ENCODE results near the gene ZDHHC14. TPM values are rescaled to one million over a fixed set of nuclear protein-coding genes. Genes with fewer than 3 reads are reported as not detected.

The ZDHHC14 gene
- total and polyA plus RNA-seq, 2 of the 8 experiments (the other 6 are each of a cell fraction or from before 2014, with no cell fraction given): 2.9 to 5.3 TPM

GRCh38 chr6:157539900-157540752, 159.1 kb downstream of the ZDHHC14 start:
- H4K91ac ChIP-seq (replicated peaks; ENCODE audit: insufficient read length, low read length): peak overlapping the region; percentile 71
- H3K4me2 ChIP-seq (ENCODE audit: insufficient read depth in 1 of 2, low read depth in 2 of 2, low read length in 2 of 2): no peak overlapping the region
- H2BK120ac ChIP-seq (replicated peaks; ENCODE audit: low read depth, low read length): no peak overlapping the region
- 0 out of 2 replicates have a peak overlapping the region, but pooled peaks have one; percentile 25 for H2BK15ac ChIP-seq (ENCODE audit: low read length)
- H3K18ac ChIP-seq (ENCODE audit: extremely low read depth, low read length): no peak overlapping the region
- H4K5ac ChIP-seq (ENCODE audit: insufficient read length, low read depth, low read length): no peak overlapping the region
- DNase-seq (ENCODE audit: low read depth in 1 of 2, low spot score in 2 of 2) (no peak), FAIRE-seq (no peak)
- 91% methylated on average over 16 of the region's 16 CpGs; no CpG with 5 or more reads in 1 of the 2 experiments for WGBS, 2 experiments (ENCODE audit: extremely low coverage in 1 of 2, insufficient coverage in 1 of 2, insufficient read length in 1 of 2, insufficient replicate concordance in 2 of 2, low coverage in 1 of 2, low lambda C conversion rate in 2 of 2, missing lambda C conversion rate in 1 of 2)
- H3K23me2 ChIP-seq (ENCODE audit: low read depth, low read length): no peaks in the 10 kb centered on the region
- ChIA-PET POLR2A (ENCODE audit: partially characterized antibody) (interaction anchor here (2.3 kb wide), 1 partner anchor 12 kb away, joined by 7 read pairs; no protein-coding TSS in a partner anchor), CTCF (ENCODE audit: partially characterized antibody) (interaction anchor here (0.5 kb wide), 1 partner anchor 175 kb away, joined by 3 read pairs; no protein-coding TSS in a partner anchor)
- no peak overlapping the region for H3K4ac ChIP-seq (replicated peaks; ENCODE audit: insufficient read length, low read depth, low read length)
- H2BK12ac ChIP-seq (ENCODE audit: low read depth, low read length): peak overlapping the region; percentile 35; the same call in 1 of the 2 replicates
- H3K36me3 ChIP-seq (ENCODE audit: control insufficient read depth in 2 of 4, insufficient read depth in 4 of 4, low read length in 3 of 4): peaks cover 0 to 4% (median 0%) of the 10 kb centered on the region in 4 experiments; a peak in 1 of 8 replicates
- no peaks in the 10 kb centered on the region for H3K27me3 ChIP-seq (replicated peaks in 1 of 4; ENCODE audit: control insufficient read depth in 3 of 4, extremely low read depth in 1 of 4, insufficient read depth in 3 of 4, low read length in 3 of 4)
- H3K4me3 ChIP-seq (ENCODE audit: extremely low read depth in 1 of 4, insufficient read depth in 2 of 4, low read depth in 3 of 4, low read length in 4 of 4): no peak overlapping the region
- H3K9me3 ChIP-seq (ENCODE audit: insufficient read depth in 2 of 2, low read depth in 1 of 2, low read length in 1 of 2): peaks cover 0 to 3% of the 10 kb centered on the region in 2 experiments; a peak in 1 of 4 replicates
- H2BK5ac ChIP-seq (ENCODE audit: low read depth, low read length): no peak overlapping the region; the same call in 1 of the 2 replicates
- H4K8ac ChIP-seq (ENCODE audit: extremely low read depth, insufficient read depth, low read length): no peak overlapping the region
- H4K20me1 ChIP-seq (replicated peaks in 1 of 2; ENCODE audit: control insufficient read depth in 1 of 2, insufficient read depth in 2 of 2, low read length in 2 of 2): no peaks in the 10 kb centered on the region
- H3K23ac ChIP-seq (ENCODE audit: insufficient read length): no peak overlapping the region
- H3K4me1 ChIP-seq (replicated peaks in 1 of 4; ENCODE audit: control insufficient read depth in 3 of 4, insufficient read depth in 4 of 4, low read length in 3 of 4): peaks cover 1 to 10% (median 4%) of the 10 kb centered on the region in 4 experiments; a peak in 6 of 7 replicates
- no peak overlapping the region for H3K56ac ChIP-seq (replicated peaks; ENCODE audit: insufficient read length, low read depth, low read length)
- no peak overlapping the region for H2AK5ac ChIP-seq (ENCODE audit: low read depth, low read length)
- H3K27ac ChIP-seq (ENCODE audit: low read depth, low read length): no peak overlapping the region
- H3K14ac ChIP-seq (ENCODE audit: insufficient read length): no peak overlapping the region
- no peaks in the 10 kb centered on the region for H3K79me1 ChIP-seq (ENCODE audit: low read depth, low read length)
- H2AFZ ChIP-seq (ENCODE audit: low read length): no peak overlapping the region
- no peaks in the 10 kb centered on the region for H3K79me2 ChIP-seq (ENCODE audit: control insufficient read depth in 1 of 2, insufficient read depth in 2 of 2, low read length in 2 of 2)
- H3K9ac ChIP-seq (replicated peaks in 1 of 4; ENCODE audit: extremely low read depth in 1 of 4, low read depth in 3 of 4, low read length in 3 of 4): no peak overlapping the region
- no peak overlapping the region for H2BK20ac ChIP-seq (ENCODE audit: low read length)
- TF ChIP-seq EZH2 (IDR thresholded peaks at IDR 0.05; ENCODE audit: low read depth, low read length, severe bottlenecking): no peak
- no peak for TF ChIP-seq JUN (IDR thresholded peaks at IDR 0.05; ENCODE audit: low read depth, low read length)
- TF ChIP-seq CBX8 (IDR thresholded peaks at IDR 0.05; ENCODE audit: borderline replicate concordance, low read depth, low read length): no peak
- TF ChIP-seq TEAD4 (IDR thresholded peaks at IDR 0.05; ENCODE audit: low read depth, low read length): no peak
- TF ChIP-seq RNF2 (IDR thresholded peaks at IDR 0.05; ENCODE audit: borderline replicate concordance, low read depth, low read length, missing control alignments, poor library complexity, severe bottlenecking): no peak
- no peak for TF ChIP-seq CHD1 (IDR thresholded peaks at IDR 0.05; ENCODE audit: low read depth, low read length)
- TF ChIP-seq KDM1A (IDR thresholded peaks at IDR 0.05; ENCODE audit: borderline replicate concordance, low read length): no peak
- TF ChIP-seq SP4 (IDR thresholded peaks at IDR 0.05; ENCODE audit: low read length): no peak
- no peak for TF ChIP-seq SRF (IDR thresholded peaks at IDR 0.05; ENCODE audit: low read depth, low read length)
- TF ChIP-seq USF2 (IDR thresholded peaks at IDR 0.05; ENCODE audit: low read length): no peak
